ENCODE data around the gene SGCA.

Gene SGCA

GRCh38 chr17:50172130-50172529 is 6.3 kb downstream of the SGCA start:
- DNase-seq (ENCODE audit: insufficient read length, low spot score): no peak
- no peak for TF ChIP-seq TAF1 (IDR thresholded peaks at IDR 0.05; ENCODE audit: low read depth, low read length)
- no peak for TF ChIP-seq POLR2AphosphoS5 (IDR thresholded peaks at IDR 0.05; ENCODE audit: low read depth, low read length)
- no peak for TF ChIP-seq POLR2A (IDR thresholded peaks at IDR 0.05; ENCODE audit: low read depth, low read length)
- TF ChIP-seq POU2F2 (IDR thresholded peaks at IDR 0.05; ENCODE audit: low read depth, low read length): no peak
- no peak for TF ChIP-seq SPI1 (IDR thresholded peaks at IDR 0.05; ENCODE audit: low read depth, low read length)
- no peak for TF ChIP-seq PAX5 (IDR thresholded peaks at IDR 0.05; ENCODE audit: insufficient read depth, low read length, severe bottlenecking)
- no peak for FAIRE-seq

GRCh38 chr17:50172936-50173334 is 7.1 kb downstream of the SGCA start:
- no peak for TF ChIP-seq POU2F2 (IDR thresholded peaks at IDR 0.05; ENCODE audit: low read depth, low read length)
- TF ChIP-seq PAX5 (IDR thresholded peaks at IDR 0.05; ENCODE audit: insufficient read depth, low read length, severe bottlenecking): no peak
- no peak for TF ChIP-seq POLR2AphosphoS5 (IDR thresholded peaks at IDR 0.05; ENCODE audit: low read depth, low read length)
- no peak for TF ChIP-seq TAF1 (IDR thresholded peaks at IDR 0.05; ENCODE audit: low read depth, low read length)
- no peak for DNase-seq (ENCODE audit: insufficient read length, low spot score)
- FAIRE-seq: no peak

- FAIRE-seq: no peak
Observed at GRCh38 chr17:50173335-50173941, 7.6 kb downstream of the SGCA start.

GRCh38 chr17:50174444-50174843 is 8.6 kb downstream of the SGCA start:
- no peak for DNase-seq (ENCODE audit: insufficient read length, low spot score)
- FAIRE-seq: peak; percentile 23

More at GRCh38 chr17:50173335-50173941, 7.6 kb downstream of the SGCA start:
- TF ChIP-seq POLR2A (IDR thresholded peaks at IDR 0.05; ENCODE audit: low read depth, low read length) (no peak), POU2F2 (IDR thresholded peaks at IDR 0.05; ENCODE audit: low read depth, low read length) (no peak), POLR2AphosphoS5 (IDR thresholded peaks at IDR 0.05; ENCODE audit: low read depth, low read length) (no peak), TAF1 (IDR thresholded peaks at IDR 0.05; ENCODE audit: low read depth, low read length) (no peak), SPI1 (IDR thresholded peaks at IDR 0.05; ENCODE audit: low read depth, low read length) (no peak), PAX5 (IDR thresholded peaks at IDR 0.05; ENCODE audit: insufficient read depth, low read length, severe bottlenecking) (no peak)
- DNase-seq (ENCODE audit: insufficient read length, low spot score): no peak

GRCh38 chr17:50175035-50175807 is 9.4 kb downstream of the SGCA start:
- FAIRE-seq (no peak), DNase-seq (ENCODE audit: insufficient read length, low spot score) (no peak)
- TF ChIP-seq POLR2A (IDR thresholded peaks at IDR 0.05; ENCODE audit: low read depth, low read length): no peak
- TF ChIP-seq POLR2AphosphoS5 (IDR thresholded peaks at IDR 0.05; ENCODE audit: low read depth, low read length): no peak
- no peak for TF ChIP-seq PAX5 (IDR thresholded peaks at IDR 0.05; ENCODE audit: insufficient read depth, low read length, severe bottlenecking)
- no peak for TF ChIP-seq SPI1 (IDR thresholded peaks at IDR 0.05; ENCODE audit: low read depth, low read length)
- no peak for TF ChIP-seq TAF1 (IDR thresholded peaks at IDR 0.05; ENCODE audit: low read depth, low read length)
- TF ChIP-seq POU2F2 (IDR thresholded peaks at IDR 0.05; ENCODE audit: low read depth, low read length): no peak

More at GRCh38 chr17:50174444-50174843, 8.6 kb downstream of the SGCA start:
- TF ChIP-seq SPI1 (IDR thresholded peaks at IDR 0.05; ENCODE audit: low read depth, low read length) (no peak), POLR2A (IDR thresholded peaks at IDR 0.05; ENCODE audit: low read depth, low read length) (no peak), PAX5 (IDR thresholded peaks at IDR 0.05; ENCODE audit: insufficient read depth, low read length, severe bottlenecking) (no peak), TAF1 (IDR thresholded peaks at IDR 0.05; ENCODE audit: low read depth, low read length) (no peak), POLR2AphosphoS5 (IDR thresholded peaks at IDR 0.05; ENCODE audit: low read depth, low read length) (no peak), POU2F2 (IDR thresholded peaks at IDR 0.05; ENCODE audit: low read depth, low read length) (no peak)

GRCh38 chr17:50176559-50177357 is 11.0 kb downstream of the SGCA start:
- DNase-seq (ENCODE audit: insufficient read length, low spot score) (no peak), FAIRE-seq (no peak)
- TF ChIP-seq TAF1 (IDR thresholded peaks at IDR 0.05; ENCODE audit: low read depth, low read length) (no peak), PAX5 (IDR thresholded peaks at IDR 0.05; ENCODE audit: insufficient read depth, low read length, severe bottlenecking) (no peak), POLR2AphosphoS5 (IDR thresholded peaks at IDR 0.05; ENCODE audit: low read depth, low read length) (no peak), POU2F2 (IDR thresholded peaks at IDR 0.05; ENCODE audit: low read depth, low read length) (no peak), SPI1 (IDR thresholded peaks at IDR 0.05; ENCODE audit: low read depth, low read length) (no peak), POLR2A (IDR thresholded peaks at IDR 0.05; ENCODE audit: low read depth, low read length) (no peak)

GRCh38 chr17:50177476-50177875 is 11.7 kb downstream of the SGCA start:
- DNase-seq (ENCODE audit: insufficient read length, low spot score): no peak
- no peak for TF ChIP-seq POLR2A (IDR thresholded peaks at IDR 0.05; ENCODE audit: low read depth, low read length)
- no peak for TF ChIP-seq SPI1 (IDR thresholded peaks at IDR 0.05; ENCODE audit: low read depth, low read length)
- TF ChIP-seq TAF1 (IDR thresholded peaks at IDR 0.05; ENCODE audit: low read depth, low read length): no peak
- no peak for TF ChIP-seq PAX5 (IDR thresholded peaks at IDR 0.05; ENCODE audit: insufficient read depth, low read length, severe bottlenecking)
- no peak for TF ChIP-seq POLR2AphosphoS5 (IDR thresholded peaks at IDR 0.05; ENCODE audit: low read depth, low read length)
- TF ChIP-seq POU2F2 (IDR thresholded peaks at IDR 0.05; ENCODE audit: low read depth, low read length): no peak
- no peak for FAIRE-seq

GRCh38 chr17:50177983-50178834 is 12.4 kb downstream of the SGCA start:
- no peak for TF ChIP-seq PAX5 (IDR thresholded peaks at IDR 0.05; ENCODE audit: insufficient read depth, low read length, severe bottlenecking)
- TF ChIP-seq POLR2AphosphoS5 (IDR thresholded peaks at IDR 0.05; ENCODE audit: low read depth, low read length): no peak
- no peak for TF ChIP-seq POU2F2 (IDR thresholded peaks at IDR 0.05; ENCODE audit: low read depth, low read length)
- TF ChIP-seq TAF1 (IDR thresholded peaks at IDR 0.05; ENCODE audit: low read depth, low read length): no peak
- TF ChIP-seq POLR2A (IDR thresholded peaks at IDR 0.05; ENCODE audit: low read depth, low read length): no peak
- no peak for TF ChIP-seq SPI1 (IDR thresholded peaks at IDR 0.05; ENCODE audit: low read depth, low read length)
- FAIRE-seq (peak; percentile 84), DNase-seq (ENCODE audit: insufficient read length, low spot score) (peak; percentile 68)
